Uterus (tissue), 4 donors: ENCODE results near the gene TAS1R2. TPM values are rescaled to one million over a fixed set of nuclear protein-coding genes. Genes with fewer than 3 reads are reported as not detected.
A peak's percentile ranks its signal among the peaks of the same experiment; 100 is the strongest.
"Not testable (repeated sequence)": the region's sequence is repeated elsewhere in the genome, so short reads cannot be mapped to it uniquely, and the experiment has no call there.

Experiments used
- DNase-seq, 2 donors: peaks; one replicate each; pipeline ENCODE4 v3.0.0-alpha.2; 2019 to 2020
- H3K27ac ChIP-seq, 2 donors: fragments of 200-600 bp; sonication (generic); 1 replicate in 1 of 2; 2 replicates in 1 of 2; pipeline ENCODE4 v1.5.1; 2016 to 2018
- H3K27me3 ChIP-seq, 2 donors: fragments of 200-600 bp; sonication (generic); one replicate each; pipeline ENCODE4 v1.5.1; 2018 to 2019; ENCODE audit warnings: control low read depth in 1 of 2
- H3K36me3 ChIP-seq, 2 donors: fragments of 200-600 bp; sonication (generic); one replicate each; pipeline ENCODE4 v1.5.1; 2019; ENCODE audit warnings: control low read depth in 1 of 2
- H3K4me1 ChIP-seq, 2 donors: fragments of 200-600 bp; sonication (generic); one replicate each; pipeline ENCODE4 v1.5.1; 2018 to 2019; ENCODE audit warnings: control low read depth in 1 of 2
- H3K4me3 ChIP-seq, 2 donors: fragments of 200-600 bp; sonication (generic); 1 replicate in 1 of 2; 2 replicates in 1 of 2; pipeline ENCODE4 v1.5.1; 2018 to 2019; ENCODE audit warnings: mild to moderate bottlenecking in 1 of 2
- H3K9me3 ChIP-seq, 2 donors: fragments of 200-600 bp; sonication (generic); one replicate each; pipeline ENCODE4 v1.5.1; 2019; ENCODE audit warnings: control low read depth in 1 of 2
- POLR2A ChIP-seq, 2 donors: fragments of 450-650 bp; IDR thresholded peaks; one replicate each; pipeline ENCODE4 v1.6.1; 2016; ENCODE audit warnings: antibody characterized with exemption in 2 of 2, mild to moderate bottlenecking in 1 of 2, moderate library complexity in 1 of 2
- intact Hi-C: fragments of 100-400 bp; cut with DNase I; formaldehyde crosslinking; loops from one replicate; pipeline ENCODE4 v1.15.1; 2023; ENCODE audit warnings: low total_unique reads
- total RNA-seq, 4 donors: library from RNA; depleted of rRNA in 3 of 4; stranded (reverse); fragments of >200 nt in 3 of 4; gene quantifications; one replicate each; pipeline versions ENCODE4 v1.1.0 to v1.2.4, GENCODE V29; 2014 to 2023
- TF ChIP-seq, protein P1 (sequence below), 4 experiments: fragments of 200-600 bp in 2 of 4; fragments of 450-650 bp in 2 of 4; sonication (generic) in 2 of 4; IDR thresholded peaks; one replicate each; pipeline ENCODE4 v1.5.1; 2016 to 2019; ENCODE audit warnings: antibody characterized with exemption in 4 of 4, mild to moderate bottlenecking in 2 of 4, moderate library complexity in 1 of 4
- donor health status: DM: yes; HTN: yes; CAD: no.

TAS1R2 gene
- total RNA-seq, 4 donors from 2014 or later, result 0.27 TPM; not detected in 3

DNA sequence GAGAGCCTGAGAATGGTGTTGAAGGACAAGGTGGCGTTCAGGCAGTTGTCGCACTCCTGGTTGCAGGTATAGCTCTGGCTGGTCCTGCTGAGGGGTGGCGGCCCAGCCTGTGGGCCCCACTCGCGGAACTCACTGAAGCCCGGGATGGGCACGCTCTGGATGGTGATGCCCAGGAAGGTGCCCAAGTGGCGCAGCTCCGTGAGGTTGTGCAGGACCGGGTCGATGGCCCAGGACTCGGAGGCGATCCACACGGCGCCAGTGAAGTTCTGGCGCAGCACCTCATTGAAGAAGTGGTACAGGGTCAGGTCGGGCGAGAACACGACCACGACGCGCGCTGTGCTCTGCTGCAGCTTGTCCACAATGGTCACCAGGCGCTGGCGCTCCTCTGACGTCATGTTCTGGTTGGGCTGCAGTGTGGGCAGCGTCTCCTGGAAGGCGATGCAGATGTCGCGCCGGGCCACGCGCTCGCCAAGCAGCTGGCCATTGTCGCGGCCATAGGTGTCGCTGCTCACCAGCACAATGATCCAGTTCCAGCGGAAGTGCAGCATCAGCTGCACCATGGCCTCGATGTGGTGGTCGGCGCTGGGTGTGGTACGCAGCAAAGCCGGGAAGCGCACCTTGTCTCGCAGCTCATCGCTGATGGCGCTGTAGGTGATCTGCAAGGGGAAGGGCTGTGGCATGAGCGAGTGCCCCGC lies 5.0 kb downstream of the TAS1R2 start:
- Histone ChIP-seq H3K4me1 (no peaks in the 10 kb centered on the region), H3K4me3 (no peak overlapping the region), H3K36me3 (no peaks in the 10 kb centered on the region), H3K9me3 (no peaks in the 10 kb centered on the region), H3K27me3 (no peaks in the 10 kb centered on the region), H3K27ac (no peak overlapping the region)
- intact Hi-C loops, result no loop called here
- TF ChIP-seq, protein P1, sequence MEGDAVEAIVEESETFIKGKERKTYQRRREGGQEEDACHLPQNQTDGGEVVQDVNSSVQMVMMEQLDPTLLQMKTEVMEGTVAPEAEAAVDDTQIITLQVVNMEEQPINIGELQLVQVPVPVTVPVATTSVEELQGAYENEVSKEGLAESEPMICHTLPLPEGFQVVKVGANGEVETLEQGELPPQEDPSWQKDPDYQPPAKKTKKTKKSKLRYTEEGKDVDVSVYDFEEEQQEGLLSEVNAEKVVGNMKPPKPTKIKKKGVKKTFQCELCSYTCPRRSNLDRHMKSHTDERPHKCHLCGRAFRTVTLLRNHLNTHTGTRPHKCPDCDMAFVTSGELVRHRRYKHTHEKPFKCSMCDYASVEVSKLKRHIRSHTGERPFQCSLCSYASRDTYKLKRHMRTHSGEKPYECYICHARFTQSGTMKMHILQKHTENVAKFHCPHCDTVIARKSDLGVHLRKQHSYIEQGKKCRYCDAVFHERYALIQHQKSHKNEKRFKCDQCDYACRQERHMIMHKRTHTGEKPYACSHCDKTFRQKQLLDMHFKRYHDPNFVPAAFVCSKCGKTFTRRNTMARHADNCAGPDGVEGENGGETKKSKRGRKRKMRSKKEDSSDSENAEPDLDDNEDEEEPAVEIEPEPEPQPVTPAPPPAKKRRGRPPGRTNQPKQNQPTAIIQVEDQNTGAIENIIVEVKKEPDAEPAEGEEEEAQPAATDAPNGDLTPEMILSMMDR (IDR thresholded peaks at IDR 0.05), result no peak
- TF ChIP-seq POLR2A (IDR thresholded peaks at IDR 0.05), result no peak
- no peak for DNase-seq

- TF ChIP-seq, protein P1 (IDR thresholded peaks at IDR 0.05), result no peak
- no peak for TF ChIP-seq POLR2A (IDR thresholded peaks at IDR 0.05)
- intact Hi-C loops, result no loop called here
- H3K36me3 ChIP-seq, result no peaks in the 10 kb centered on the region
- H3K27me3 ChIP-seq, result no peaks in the 10 kb centered on the region
- H3K4me1 ChIP-seq, result no peaks in the 10 kb centered on the region
- no peak for DNase-seq
- no peaks in the 10 kb centered on the region for H3K9me3 ChIP-seq
- no peak overlapping the region for H3K27ac ChIP-seq
- no peak overlapping the region for H3K4me3 ChIP-seq
Measured at GRCh38 chr1:18852501-18852900, 7.0 kb downstream of the TAS1R2 start.

DNA sequence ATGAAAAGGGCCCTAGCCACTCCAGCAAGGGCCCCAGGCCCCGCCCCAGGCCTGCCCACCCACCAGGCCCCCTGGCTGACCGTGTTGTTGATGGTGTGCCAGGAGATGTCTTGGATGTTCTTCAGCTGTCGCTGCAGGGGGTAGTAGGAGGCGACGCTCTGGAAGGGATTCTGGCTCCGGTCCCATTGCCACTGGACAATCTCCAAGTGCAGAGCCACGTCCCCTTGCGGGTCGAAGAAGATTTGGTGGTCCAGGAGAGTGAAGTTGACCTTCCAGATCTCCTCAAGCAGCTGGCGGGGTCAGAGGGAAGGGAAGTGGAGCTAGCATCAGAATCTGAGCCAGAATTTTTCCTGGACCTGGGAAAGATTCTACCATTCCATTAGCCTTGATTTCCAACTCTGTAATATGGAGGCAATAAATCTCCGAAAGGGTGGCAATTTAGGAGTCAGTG lies 10.2 kb downstream of the TAS1R2 start:
- no peaks in the 10 kb centered on the region for H3K36me3 ChIP-seq
- no peak for TF ChIP-seq POLR2A (IDR thresholded peaks at IDR 0.05)
- TF ChIP-seq, protein P1 (IDR thresholded peaks at IDR 0.05), result no peak
- intact Hi-C loops, result no loop called here
- no peaks in the 10 kb centered on the region for H3K27me3 ChIP-seq
- no peaks in the 10 kb centered on the region for H3K9me3 ChIP-seq
- no peak overlapping the region for H3K27ac ChIP-seq
- peak in 1 of 2 donors; percentile 19 for DNase-seq
- H3K4me3 ChIP-seq, result no peak overlapping the region
- no peaks in the 10 kb centered on the region for H3K4me1 ChIP-seq

DNA sequence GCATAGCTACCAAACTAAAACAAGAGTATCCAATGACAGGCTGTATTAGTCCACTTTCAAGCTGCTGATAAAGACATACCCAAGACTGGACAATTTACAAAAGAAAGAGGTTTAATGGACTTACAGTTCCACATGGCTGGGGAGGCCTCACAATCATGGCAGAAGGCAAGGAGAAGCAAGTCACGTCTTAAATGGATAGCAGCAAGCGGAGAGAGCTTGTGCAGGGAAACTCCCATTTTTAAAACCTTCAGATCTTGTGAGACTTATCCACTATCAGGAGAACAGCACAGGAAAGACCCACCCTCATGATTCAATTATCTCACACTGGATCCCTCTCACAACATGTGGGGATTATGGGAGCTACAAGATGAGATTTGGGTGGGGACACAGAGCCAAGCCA lies 11.7 kb downstream of the TAS1R2 start:
- H3K4me3 ChIP-seq, H3K9me3 ChIP-seq, intact Hi-C loops, H3K4me1 ChIP-seq, H3K36me3 ChIP-seq, DNase-seq, H3K27me3 ChIP-seq, H3K27ac ChIP-seq: not testable (repeated sequence)

- no peak overlapping the region for H3K27ac ChIP-seq
- no peaks in the 10 kb centered on the region for H3K9me3 ChIP-seq
- no peaks in the 10 kb centered on the region for H3K4me1 ChIP-seq
- no peak for DNase-seq
- no peaks in the 10 kb centered on the region for H3K36me3 ChIP-seq
- no peak overlapping the region for H3K4me3 ChIP-seq
- no peaks in the 10 kb centered on the region for H3K27me3 ChIP-seq
- no peak for TF ChIP-seq POLR2A (IDR thresholded peaks at IDR 0.05)
- TF ChIP-seq, protein P1 (IDR thresholded peaks at IDR 0.05), result no peak
- intact Hi-C loops, result no loop called here
Measured at GRCh38 chr1:18840145-18840544, 19.3 kb downstream of the TAS1R2 start.
